CD14-positive monocyte (primary cell): ENCODE measurements around the gene PER2. TPM values are rescaled to one million over a fixed set of nuclear protein-coding genes. Genes with fewer than 3 reads are reported as not detected.
A peak's percentile ranks its signal among the peaks of the same experiment; 100 is the strongest.

Source experiments
- DNase-seq, 3 donors: peaks; one replicate each; pipeline ENCODE4 v3.0.0-alpha.2; 2011 to 2022
- H2AFZ ChIP-seq: 2 replicates; pipeline ENCODE4 v1.6.0; 2012; ENCODE audit warnings: mild to moderate bottlenecking, low read depth, low read length, inconsistent platforms; ENCODE audit not compliant: insufficient read depth, poor library complexity, severe bottlenecking
- H3K27ac ChIP-seq, 2 donors: 1 replicate in 1 of 2; 2 replicates in 1 of 2; pipeline ENCODE4 v1.5.1; 2012 to 2013; ENCODE audit warnings: low read length in 2 of 2, control low read depth in 1 of 2, inconsistent platforms in 1 of 2, low read depth in 1 of 2, mild to moderate bottlenecking in 1 of 2
- H3K27me3 ChIP-seq, 2 donors: one replicate each; pipeline versions ENCODE4 v1.6.0 to v1.6.1; 2011 to 2013; ENCODE audit warnings: low read length in 2 of 2; ENCODE audit not compliant: control insufficient read depth in 2 of 2, insufficient read depth in 2 of 2
- H3K36me3 ChIP-seq, 2 donors: replicated peaks in 1 of 2; 1 replicate in 1 of 2; 2 replicates in 1 of 2; pipeline versions ENCODE4 v1.5.1 to v1.6.1; 2012 to 2013; ENCODE audit warnings: low read length in 2 of 2, control low read depth in 1 of 2, inconsistent platforms in 1 of 2, mild to moderate bottlenecking in 1 of 2; ENCODE audit not compliant: insufficient read depth in 2 of 2, control insufficient read depth in 1 of 2
- H3K4me1 ChIP-seq, 2 donors: 1 replicate in 1 of 2; 2 replicates in 1 of 2; pipeline versions ENCODE4 v1.5.1 to v1.6.1; 2012 to 2013; ENCODE audit warnings: low read length in 2 of 2, control low read depth in 1 of 2, inconsistent platforms in 1 of 2, mild to moderate bottlenecking in 1 of 2, moderate library complexity in 1 of 2; ENCODE audit not compliant: insufficient read depth in 2 of 2, control insufficient read depth in 1 of 2
- H3K4me2 ChIP-seq: replicated peaks from 2 replicates; pipeline ENCODE3; 2012; ENCODE audit warnings: low read length, moderate library complexity, mild to moderate bottlenecking; ENCODE audit not compliant: poor library complexity, severe bottlenecking; ENCODE audit errors: extremely low read depth
- H3K4me3 ChIP-seq, 3 experiments: fragments of 200-600 bp in 1 of 3; sonication (generic) in 1 of 3; replicated peaks in 1 of 3; 1 replicate in 2 of 3; 2 replicates in 1 of 3; pipeline ENCODE4 v1.5.1; 2011 to 2013; ENCODE audit warnings: low read length in 3 of 3, mild to moderate bottlenecking in 3 of 3, control low read depth in 2 of 3, low read depth in 2 of 3, inconsistent platforms in 1 of 3, moderate library complexity in 1 of 3
- H3K79me2 ChIP-seq: 2 replicates; pipeline ENCODE4 v1.6.0; 2012; ENCODE audit warnings: mild to moderate bottlenecking, control low read depth, inconsistent platforms, low read length, moderate library complexity; ENCODE audit not compliant: insufficient read depth
- H3K9ac ChIP-seq: 2 replicates; pipeline ENCODE4 v1.6.0; 2017; ENCODE audit warnings: low read length, mild to moderate bottlenecking; ENCODE audit not compliant: insufficient read depth, poor library complexity, severe bottlenecking
- H3K9me3 ChIP-seq, 2 donors: replicated peaks in 1 of 2; 1 replicate in 1 of 2; 2 replicates in 1 of 2; pipeline versions ENCODE4 v1.5.1 to v1.6.1; 2012 to 2013; ENCODE audit warnings: low read length in 2 of 2, control low read depth in 1 of 2; ENCODE audit not compliant: control insufficient read depth in 1 of 2, insufficient read depth in 1 of 2
- H4K20me1 ChIP-seq: 2 replicates; pipeline ENCODE4 v1.6.0; 2012; ENCODE audit warnings: mild to moderate bottlenecking, low read length, control low read depth, moderate library complexity; ENCODE audit not compliant: insufficient read depth
- H3K27ac Mint-ChIP-seq, 7 donors: one replicate each; pipeline ENCODE4 v1.8.0; 2020; ENCODE audit warnings: mild to moderate bottlenecking in 7 of 7, mixed read lengths in 7 of 7, moderate library complexity in 6 of 7, inconsistent platforms in 2 of 7
- H3K27me3 Mint-ChIP-seq, 3 donors: one replicate each; pipeline ENCODE4 v1.8.0; 2021 to 2022; ENCODE audit warnings: low read depth in 3 of 3, mild to moderate bottlenecking in 3 of 3, mixed read lengths in 3 of 3, moderate library complexity in 3 of 3, inconsistent platforms in 1 of 3
- H3K36me3 Mint-ChIP-seq, 2 donors: one replicate each; pipeline ENCODE4 v1.8.0; 2020; ENCODE audit warnings: mixed read lengths in 2 of 2, inconsistent platforms in 1 of 2, mild to moderate bottlenecking in 1 of 2
- H3K4me1 Mint-ChIP-seq: one replicate; pipeline ENCODE4 v1.8.0; 2020; ENCODE audit warnings: mild to moderate bottlenecking, mixed read lengths
- H3K4me3 Mint-ChIP-seq, 2 donors: one replicate each; pipeline ENCODE4 v1.8.0; 2020; ENCODE audit warnings: mild to moderate bottlenecking in 2 of 2, mixed read lengths in 2 of 2, moderate library complexity in 1 of 2
- H3K9me3 Mint-ChIP-seq, 7 donors: one replicate each; pipeline ENCODE4 v1.8.0; 2020 to 2022; ENCODE audit warnings: mixed read lengths in 7 of 7, mild to moderate bottlenecking in 6 of 7, moderate library complexity in 6 of 7, inconsistent platforms in 2 of 7
- CTCF ChIP-seq: fragments of 200-600 bp; IDR thresholded peaks from one replicate; pipeline ENCODE4 v1.8.0; 2022; ENCODE audit warnings: antibody characterized with exemption, mild to moderate bottlenecking
- WGBS: methylation state at CpG from one replicate; pipeline ENCODE4 v1.1.5; 2013; ENCODE audit warnings: missing lambda C conversion rate; ENCODE audit not compliant: insufficient coverage; 5-methylcytosine and 5-hydroxymethylcytosine counted together
- intact Hi-C, 2 donors: fragments of 100-400 bp; cut with micrococcal nuclease; formaldehyde crosslinking; loops; one replicate each; pipeline versions ENCODE4 v1.15.0 to v1.15.1; 2023
- polyA plus RNA-seq, 3 donors: library from polyadenylated mRNA; depleted of rRNA in 1 of 3; unstranded in 2 of 3; stranded (reverse) in 1 of 3; fragments of 300-500 nt in 2 of 3; fragments of >200 nt in 1 of 3; fragmentation: Illumina TruSeq in 2 of 3; gene quantifications; 1 replicate in 2 of 3; 2 replicates in 1 of 3; pipeline ENCODE4 v1.2.3, GENCODE V29; 2012 to 2021

PER2 gene
- polyA plus RNA-seq, 3 donors = 1.6 to 5.6 (median 3.1) TPM

- Histone ChIP-seq H3K27me3 (peaks cover 3 to 18% of the 10 kb centered on the region in 2 donors), H4K20me1 (no peaks in the 10 kb centered on the region), H3K4me2 (no peak overlapping the region), H3K36me3 (no peaks in the 10 kb centered on the region), H2AFZ (no peak overlapping the region), H3K4me1 (peaks cover 13% of the 10 kb centered on the region in 2 donors), H3K27ac (no peak overlapping the region), H3K4me3 (no peak overlapping the region), H3K9me3 (no peaks in the 10 kb centered on the region), H3K9ac (no peak overlapping the region), H3K79me2 (no peaks in the 10 kb centered on the region)
- Mint-ChIP-seq H3K27me3 (peaks cover 21 to 36% (median 29%) of the 10 kb centered on the region in 3 donors), H3K27ac (no peak overlapping the region), H3K36me3 (peaks cover 6 to 10% of the 10 kb centered on the region in 2 donors), H3K4me1 (peaks cover 16% of the 10 kb centered on the region), H3K9me3 (peaks cover 3 to 13% (median 4%) of the 10 kb centered on the region in 7 donors), H3K4me3 (no peak overlapping the region)
- TF ChIP-seq CTCF = no peak
- WGBS = 98% methylated on average over 6 of the region's 10 CpGs
- no peak for DNase-seq
- intact Hi-C loops = no loop called here
Observed at GRCh38 chr2:238322001-238322411, 33.6 kb upstream of the PER2 start.

GRCh38 chr2:238321467-238321866 lies 33.1 kb upstream of the PER2 start:
- Mint-ChIP-seq H3K27me3 (peaks cover 21 to 40% (median 34%) of the 10 kb centered on the region in 3 donors), H3K36me3 (peaks cover 4 to 6% of the 10 kb centered on the region in 2 donors), H3K27ac (peak overlapping the region in 1 of 7 donors; percentile 28), H3K9me3 (peaks cover 3 to 13% (median 4%) of the 10 kb centered on the region in 7 donors), H3K4me1 (peaks cover 16% of the 10 kb centered on the region), H3K4me3 (peak overlapping the region; percentile 46 to 72)
- WGBS = 84% methylated on average over 5 of the region's 9 CpGs
- Histone ChIP-seq H3K4me1 (peaks cover 13% of the 10 kb centered on the region in 2 donors), H3K4me3 (peak overlapping the region in 1 of 3 experiments; percentile 76), H3K4me2 (peak overlapping the region; percentile 81), H2AFZ (no peak overlapping the region), H3K9me3 (no peaks in the 10 kb centered on the region), H3K79me2 (no peaks in the 10 kb centered on the region), H3K27ac (no peak overlapping the region), H4K20me1 (no peaks in the 10 kb centered on the region), H3K9ac (no peak overlapping the region), H3K36me3 (no peaks in the 10 kb centered on the region), H3K27me3 (peaks cover 3 to 18% of the 10 kb centered on the region in 2 donors)
- intact Hi-C loops = no loop called here
- TF ChIP-seq CTCF = no peak
- no peak for DNase-seq
